ENCODE measurements around the gene KCNIP2. TPM values are rescaled to one million over a fixed set of nuclear protein-coding genes. Genes with fewer than 3 reads are reported as not detected.

Gene KCNIP2
- total RNA-seq, 1 donor from 2014 or later, result 14.9 TPM

GRCh38 chr10:101776161-101776817, 67.3 kb downstream of the KCNIP2 start:
- intact Hi-C loops (cut with DNase I), result loop anchor here (5.0 kb wide), 1 partner anchor 564 kb away; no protein-coding TSS in a partner anchor

More at GRCh38 chr10:101776161-101776817, 67.3 kb downstream of the KCNIP2 start:
- peak; percentile 49 for DNase-seq (ENCODE audit: low spot score)

Other genes starting within 250 kb of the KCNIP2 start
- 108 TPM for gene FBXW4, start 148.6 kb downstream of the KCNIP2 start, total RNA-seq
- gene FGF8, start 67.7 kb downstream of the KCNIP2 start, total RNA-seq, result not detected
- gene NPM3, start 60.4 kb downstream of the KCNIP2 start, total RNA-seq, result 8.9 TPM
- gene OGA, start 25.4 kb downstream of the KCNIP2 start, total RNA-seq, result 77.6 TPM
- 50.4 TPM for gene ARMH3, start 212.4 kb upstream of the KCNIP2 start, total RNA-seq
- 12.1 TPM for gene HPS6, start 221.5 kb upstream of the KCNIP2 start, total RNA-seq

Data from cardiac septum (tissue), 1 donor.